ENCODE measurements around the gene SPTA1.

DNA sequence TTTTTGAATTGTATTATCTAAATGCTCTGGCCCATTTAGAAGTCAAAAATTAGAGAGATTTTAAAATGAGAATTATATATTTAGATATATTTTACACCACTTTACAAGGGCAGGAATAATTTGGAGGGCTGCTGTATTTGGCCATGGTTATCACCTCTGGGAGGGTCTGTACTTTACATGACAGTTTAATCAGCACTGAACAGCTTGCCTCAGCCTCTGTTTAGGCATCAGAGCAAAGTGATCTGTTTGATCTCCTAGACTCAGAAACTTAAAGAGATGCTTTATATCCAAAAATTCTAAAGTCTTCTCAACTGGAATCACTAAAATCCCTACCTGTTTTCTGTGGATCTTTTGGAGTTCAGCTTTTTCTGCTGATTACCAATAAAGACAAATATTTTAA lies 5.4 kb upstream of the SPTA1 start:
- no peak for TF ChIP-seq POLR2A (IDR thresholded peaks at IDR 0.05; ENCODE audit: low read depth, low read length)
- no peak for TF ChIP-seq RAD21 (IDR thresholded peaks at IDR 0.05; ENCODE audit: low read length)
- TF ChIP-seq MAFK (IDR thresholded peaks at IDR 0.05; ENCODE audit: low read depth, low read length): no peak
- no peak for TF ChIP-seq USF2 (IDR thresholded peaks at IDR 0.05; ENCODE audit: low read depth, low read length)
- TF ChIP-seq, protein P1, sequence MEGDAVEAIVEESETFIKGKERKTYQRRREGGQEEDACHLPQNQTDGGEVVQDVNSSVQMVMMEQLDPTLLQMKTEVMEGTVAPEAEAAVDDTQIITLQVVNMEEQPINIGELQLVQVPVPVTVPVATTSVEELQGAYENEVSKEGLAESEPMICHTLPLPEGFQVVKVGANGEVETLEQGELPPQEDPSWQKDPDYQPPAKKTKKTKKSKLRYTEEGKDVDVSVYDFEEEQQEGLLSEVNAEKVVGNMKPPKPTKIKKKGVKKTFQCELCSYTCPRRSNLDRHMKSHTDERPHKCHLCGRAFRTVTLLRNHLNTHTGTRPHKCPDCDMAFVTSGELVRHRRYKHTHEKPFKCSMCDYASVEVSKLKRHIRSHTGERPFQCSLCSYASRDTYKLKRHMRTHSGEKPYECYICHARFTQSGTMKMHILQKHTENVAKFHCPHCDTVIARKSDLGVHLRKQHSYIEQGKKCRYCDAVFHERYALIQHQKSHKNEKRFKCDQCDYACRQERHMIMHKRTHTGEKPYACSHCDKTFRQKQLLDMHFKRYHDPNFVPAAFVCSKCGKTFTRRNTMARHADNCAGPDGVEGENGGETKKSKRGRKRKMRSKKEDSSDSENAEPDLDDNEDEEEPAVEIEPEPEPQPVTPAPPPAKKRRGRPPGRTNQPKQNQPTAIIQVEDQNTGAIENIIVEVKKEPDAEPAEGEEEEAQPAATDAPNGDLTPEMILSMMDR (conservative IDR thresholded peaks at IDR 0.05; ENCODE audit: low read depth, low read length): no peak
- TF ChIP-seq CEBPB (IDR thresholded peaks at IDR 0.05; ENCODE audit: low read depth, low read length): no peak
- TF ChIP-seq BHLHE40 (IDR thresholded peaks at IDR 0.05; ENCODE audit: low read depth, low read length): no peak
- TF ChIP-seq RFX5 (IDR thresholded peaks at IDR 0.05; ENCODE audit: low read depth, low read length): no peak
- TF ChIP-seq, protein P2, sequence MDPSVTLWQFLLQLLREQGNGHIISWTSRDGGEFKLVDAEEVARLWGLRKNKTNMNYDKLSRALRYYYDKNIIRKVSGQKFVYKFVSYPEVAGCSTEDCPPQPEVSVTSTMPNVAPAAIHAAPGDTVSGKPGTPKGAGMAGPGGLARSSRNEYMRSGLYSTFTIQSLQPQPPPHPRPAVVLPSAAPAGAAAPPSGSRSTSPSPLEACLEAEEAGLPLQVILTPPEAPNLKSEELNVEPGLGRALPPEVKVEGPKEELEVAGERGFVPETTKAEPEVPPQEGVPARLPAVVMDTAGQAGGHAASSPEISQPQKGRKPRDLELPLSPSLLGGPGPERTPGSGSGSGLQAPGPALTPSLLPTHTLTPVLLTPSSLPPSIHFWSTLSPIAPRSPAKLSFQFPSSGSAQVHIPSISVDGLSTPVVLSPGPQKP (IDR thresholded peaks at IDR 0.05; ENCODE audit: borderline replicate concordance, low read depth, low read length): no peak
- no peak for TF ChIP-seq MAZ (IDR thresholded peaks at IDR 0.05; ENCODE audit: borderline replicate concordance, low read depth, low read length)
- TF ChIP-seq CHD1 (IDR thresholded peaks at IDR 0.05; ENCODE audit: low read depth, low read length): no peak
- TF ChIP-seq RCOR1 (IDR thresholded peaks at IDR 0.05; ENCODE audit: insufficient replicate concordance, low read length): no peak

Data from IMR-90 (cell line).